Stimulated activated CD4-positive, alpha-beta T cell treated with anti-CD3 and anti-CD28 coated beads, Interleukin-1b, Interleukin-23, amount 100 ng/mL, for 48 hours (primary cell): Measurements from ENCODE around the gene ACAP1.
"Not testable (repeated sequence)": the region's sequence is repeated elsewhere in the genome, so short reads cannot be mapped to it uniquely, and the experiment has no call there.

Experiments
- DNase-seq: peaks from one replicate; pipeline ENCODE4 v3.0.0-alpha.2; 2020

ACAP1 gene

DNA sequence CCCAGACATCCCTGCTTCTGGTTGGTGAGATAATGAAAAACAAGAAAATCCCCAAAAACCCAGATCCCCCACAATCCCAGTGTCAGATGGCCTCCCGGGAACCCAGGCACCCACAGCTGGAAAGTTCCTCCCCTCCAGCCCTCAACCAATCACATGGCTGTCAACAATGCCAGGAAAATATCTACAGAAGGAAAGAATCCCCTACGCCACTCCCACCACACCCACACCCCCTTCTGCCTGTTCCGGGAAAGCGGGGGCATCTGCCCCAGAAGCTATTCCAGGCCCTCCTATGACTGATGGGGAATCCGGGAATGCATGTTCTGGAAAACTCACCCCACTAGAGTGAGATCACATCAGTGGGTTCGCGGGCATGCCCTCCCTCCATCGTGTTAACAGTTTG is 20.4 kb downstream of the ACAP1 start:
- DNase-seq: no peak

DNA sequence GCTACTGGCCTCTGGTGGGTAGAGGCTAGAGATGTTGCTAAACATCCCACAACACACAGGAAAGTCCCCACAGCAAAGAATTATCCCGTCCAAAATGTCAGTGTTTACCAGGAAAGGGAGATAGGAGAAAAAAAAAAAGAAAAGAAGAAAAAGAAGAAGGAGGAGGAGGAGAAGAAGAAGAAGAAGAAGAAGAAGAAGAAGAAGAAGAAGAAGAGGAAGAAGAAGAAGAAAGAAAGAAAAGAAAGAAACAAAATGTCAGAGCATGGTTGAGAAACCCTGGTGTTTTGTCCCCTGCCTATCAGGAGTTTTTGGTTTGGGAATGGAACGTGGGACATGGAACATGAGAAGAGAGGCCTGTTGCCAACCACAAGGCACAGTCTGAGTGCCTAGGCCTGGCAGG is 21.1 kb downstream of the ACAP1 start:
- no peak for DNase-seq

DNA sequence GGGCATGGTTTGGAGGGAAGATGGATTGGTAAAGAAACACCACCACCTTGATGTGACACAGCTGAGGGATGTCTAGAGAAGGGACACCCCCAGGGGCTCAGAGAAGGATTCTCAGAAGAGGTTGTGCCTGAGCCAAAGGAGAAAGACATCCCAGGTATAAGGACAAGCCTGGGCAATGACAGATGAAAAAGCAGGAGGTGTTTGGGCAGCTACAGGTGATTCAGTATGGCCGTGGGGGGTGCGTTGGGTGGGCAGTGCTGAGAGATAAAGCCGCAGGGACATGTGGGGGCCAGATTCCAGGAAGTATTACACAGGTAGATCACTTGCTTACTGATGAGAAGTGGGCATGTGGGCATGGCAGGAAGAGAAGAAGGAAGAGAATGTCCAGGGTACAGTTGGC is 25.6 kb downstream of the ACAP1 start:
- DNase-seq: no peak

DNA sequence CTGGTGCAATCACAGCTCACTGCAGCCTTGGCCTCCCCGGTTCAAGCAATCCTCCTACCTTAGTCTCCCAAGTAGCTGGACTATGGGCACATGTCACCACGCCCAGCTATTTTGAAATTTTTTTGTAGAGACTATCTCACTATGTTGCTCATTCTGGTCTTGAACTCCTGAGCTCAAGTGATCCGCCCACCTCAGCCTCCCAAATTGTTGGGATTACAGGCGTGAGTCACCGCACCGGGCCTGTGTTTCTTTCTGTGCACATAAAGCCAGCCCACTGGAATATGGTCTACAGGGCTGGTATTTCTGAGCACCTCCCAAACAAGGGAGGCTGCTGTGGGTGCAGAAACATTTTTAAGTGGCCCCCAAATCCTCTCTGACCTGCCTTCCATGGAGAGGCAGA is 27.0 kb downstream of the ACAP1 start:
- no peak for DNase-seq

DNA sequence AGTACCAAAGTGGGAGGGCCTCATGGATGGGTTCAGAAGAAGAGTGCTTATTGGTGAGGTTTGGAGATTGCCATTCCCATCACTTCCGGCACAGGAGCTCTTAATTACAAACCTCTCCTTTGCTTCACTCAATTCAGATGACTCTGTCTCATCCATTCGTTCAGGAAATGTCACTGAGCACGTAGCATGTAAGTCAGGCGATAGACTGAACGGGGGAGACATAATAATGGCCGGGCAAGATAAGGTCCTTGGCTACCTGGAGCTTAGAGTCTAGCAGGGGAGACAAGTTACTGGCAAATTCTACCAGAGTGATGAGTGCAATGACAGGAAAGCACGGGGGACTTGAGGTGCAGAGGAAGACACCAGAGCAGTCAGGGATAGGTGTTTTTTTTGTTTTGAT is 29.6 kb downstream of the ACAP1 start:
- DNase-seq: not testable (repeated sequence)

DNA sequence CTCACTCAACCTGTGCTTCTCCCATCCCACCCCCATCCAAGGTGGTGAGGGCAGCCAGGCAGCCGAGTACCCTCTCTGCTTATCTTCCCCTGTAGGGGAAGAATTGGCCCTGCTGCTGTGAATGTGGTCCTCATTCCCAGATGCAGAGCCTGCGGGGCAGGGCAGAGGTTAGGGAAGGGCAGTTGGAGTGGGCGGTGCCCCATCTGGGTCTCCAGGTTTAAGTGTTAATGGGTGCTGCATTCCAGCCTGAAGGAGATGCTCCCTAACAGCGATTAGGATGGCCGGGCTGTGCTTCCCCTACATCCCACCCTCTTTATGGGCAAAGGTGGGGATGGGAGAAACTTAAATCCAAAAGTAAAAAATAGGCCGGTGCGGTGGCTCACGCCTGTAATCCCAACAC is 30.8 kb downstream of the ACAP1 start:
- DNase-seq: no peak

DNA sequence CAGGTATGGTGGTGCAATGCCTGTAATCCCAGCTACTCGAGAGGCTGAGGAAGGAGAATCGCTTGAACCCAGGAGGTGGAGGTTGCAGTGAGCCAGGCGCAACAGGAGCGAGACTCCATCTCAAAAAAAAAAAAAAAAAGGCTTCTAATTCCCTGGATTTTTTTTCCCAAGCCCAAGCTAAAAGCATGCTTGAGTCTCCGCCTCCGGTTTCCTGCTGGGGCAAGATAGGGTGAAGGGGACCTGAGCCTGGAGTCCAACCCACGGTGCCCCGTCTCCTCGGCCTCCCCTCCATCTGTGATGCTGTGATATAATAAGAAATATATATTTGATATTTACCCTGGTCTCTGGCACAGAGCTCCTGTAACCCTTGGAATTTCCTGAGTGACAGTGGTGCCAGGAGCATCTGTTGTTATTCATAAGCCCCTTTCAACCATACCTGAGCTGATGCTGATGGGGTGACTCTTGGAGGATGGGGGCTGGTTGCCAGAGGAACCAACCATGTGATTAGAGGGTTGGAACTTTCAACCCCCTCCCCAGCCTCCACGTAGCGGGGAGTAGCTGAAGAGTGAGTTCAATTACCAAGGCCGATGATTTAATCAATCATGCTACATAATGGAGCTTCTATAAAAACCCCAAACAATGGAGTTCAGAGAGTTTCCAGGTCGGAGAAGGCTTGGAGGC is 31.7 kb downstream of the ACAP1 start:
- DNase-seq: no peak

DNA sequence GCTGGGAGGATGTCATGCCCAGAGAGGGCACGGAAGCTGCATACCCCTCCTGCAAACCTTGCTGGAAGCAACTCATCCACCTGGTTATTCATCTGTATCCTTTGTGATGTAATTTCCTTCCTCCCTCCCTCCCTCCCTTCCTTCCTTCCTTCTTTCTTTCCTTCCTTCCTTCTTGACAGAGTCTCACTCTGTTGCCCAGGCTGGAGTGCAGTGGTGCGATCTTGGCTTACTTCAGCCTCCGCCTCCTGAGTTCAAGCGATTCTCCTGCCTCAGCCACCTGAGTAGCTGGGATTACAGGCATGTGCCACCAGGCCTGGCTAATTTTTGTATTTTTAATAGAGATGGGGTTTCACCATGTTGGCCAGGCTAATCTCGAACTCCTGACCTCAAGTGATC is 32.3 kb downstream of the ACAP1 start:
- DNase-seq: not testable (repeated sequence)

DNA sequence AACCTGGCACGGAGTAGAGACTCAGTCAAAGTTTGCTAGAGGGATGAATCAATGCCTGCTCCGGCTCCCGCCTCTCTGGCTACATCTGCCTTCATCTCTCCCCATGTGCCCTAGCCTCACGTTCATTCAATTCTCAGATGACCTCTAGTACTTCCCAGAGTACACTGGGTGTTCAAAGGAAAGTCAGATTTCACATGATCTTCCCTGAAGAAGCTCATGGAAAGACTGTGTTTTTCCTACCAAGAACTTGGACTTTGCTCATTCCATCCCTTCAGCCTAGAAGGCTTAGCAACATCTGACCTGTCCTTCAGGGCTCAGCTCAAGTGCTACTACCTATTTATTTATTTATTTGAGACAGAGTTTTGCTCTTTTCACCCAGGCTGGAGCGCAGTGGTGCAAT is 33.5 kb downstream of the ACAP1 start:
- no peak for DNase-seq

DNA sequence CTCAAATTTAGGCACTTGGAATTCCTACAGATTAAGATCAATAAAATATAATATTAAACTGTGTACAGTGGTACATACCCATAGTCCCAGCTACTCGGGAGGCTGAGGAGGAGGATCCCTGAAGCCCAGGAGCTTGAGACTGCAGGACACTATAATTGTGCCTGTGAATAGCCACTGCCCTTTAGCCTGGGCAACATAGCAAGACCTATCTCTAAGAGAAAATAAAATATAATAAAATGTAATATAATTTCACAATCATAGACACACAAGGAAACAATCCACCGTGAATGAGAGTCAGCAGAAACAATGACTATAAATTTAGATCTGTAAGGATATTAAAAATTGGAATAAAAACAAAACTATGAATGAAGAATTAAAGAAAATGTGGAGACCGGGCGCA is 34.5 kb downstream of the ACAP1 start:
- no peak for DNase-seq

DNA sequence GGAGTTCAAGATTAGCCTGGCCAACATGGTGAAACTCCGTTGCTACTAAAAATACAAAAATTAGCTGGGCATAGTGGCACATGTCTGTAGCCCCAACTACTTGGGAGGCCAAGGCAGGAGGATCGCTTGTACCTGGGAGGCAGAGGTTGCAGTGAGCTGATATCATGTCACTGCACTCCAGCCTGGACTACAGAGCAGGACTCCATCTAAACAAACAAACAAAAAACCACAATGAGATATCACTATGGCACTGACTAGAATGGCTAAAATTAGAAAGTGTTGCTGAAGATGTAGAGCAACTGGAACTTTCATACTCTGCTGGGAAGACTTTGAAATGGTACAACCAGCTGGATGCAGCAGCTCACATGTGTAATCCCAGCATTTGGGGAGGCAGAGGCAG is 38.0 kb downstream of the ACAP1 start:
- DNase-seq: no peak

DNA sequence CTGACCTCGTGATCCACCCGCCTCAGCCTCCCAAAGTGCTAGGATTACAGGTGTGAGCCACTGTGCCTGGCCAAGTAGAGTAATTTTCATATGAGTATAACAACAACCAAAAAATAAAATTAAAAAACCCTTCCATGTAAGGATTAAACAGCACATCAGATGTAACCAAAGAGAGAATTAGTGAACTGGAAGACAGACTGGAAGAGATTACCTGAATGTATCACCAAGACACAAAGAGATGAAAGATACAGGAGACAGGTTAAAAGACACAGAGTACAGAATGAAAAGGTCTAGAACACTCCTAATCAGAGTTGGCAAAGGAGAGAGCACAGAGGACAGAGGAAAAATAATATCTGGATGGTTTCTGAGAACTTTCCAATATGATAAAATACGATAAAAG is 42.8 kb downstream of the ACAP1 start:
- no peak for DNase-seq

DNA sequence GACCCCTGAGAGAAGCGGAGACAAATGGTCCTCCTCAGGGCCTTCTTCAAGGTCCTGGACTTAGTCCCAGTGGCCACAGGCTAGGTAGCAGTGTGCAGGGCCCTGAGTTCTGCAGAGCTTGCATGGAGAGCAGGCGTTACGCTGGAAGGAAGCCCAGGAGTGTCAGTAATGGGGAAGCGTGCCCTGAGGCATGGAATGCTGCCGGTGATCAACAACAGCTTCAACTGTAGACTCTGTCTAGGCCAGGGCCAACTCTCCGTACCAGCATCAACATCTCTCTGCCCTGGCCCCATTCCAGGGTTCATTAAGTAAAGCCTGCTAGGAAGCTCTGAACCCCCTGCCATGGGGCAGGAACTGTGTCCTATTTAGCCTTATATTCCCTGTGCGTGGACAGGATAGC is 44.0 kb downstream of the ACAP1 start:
- DNase-seq: no peak

DNA sequence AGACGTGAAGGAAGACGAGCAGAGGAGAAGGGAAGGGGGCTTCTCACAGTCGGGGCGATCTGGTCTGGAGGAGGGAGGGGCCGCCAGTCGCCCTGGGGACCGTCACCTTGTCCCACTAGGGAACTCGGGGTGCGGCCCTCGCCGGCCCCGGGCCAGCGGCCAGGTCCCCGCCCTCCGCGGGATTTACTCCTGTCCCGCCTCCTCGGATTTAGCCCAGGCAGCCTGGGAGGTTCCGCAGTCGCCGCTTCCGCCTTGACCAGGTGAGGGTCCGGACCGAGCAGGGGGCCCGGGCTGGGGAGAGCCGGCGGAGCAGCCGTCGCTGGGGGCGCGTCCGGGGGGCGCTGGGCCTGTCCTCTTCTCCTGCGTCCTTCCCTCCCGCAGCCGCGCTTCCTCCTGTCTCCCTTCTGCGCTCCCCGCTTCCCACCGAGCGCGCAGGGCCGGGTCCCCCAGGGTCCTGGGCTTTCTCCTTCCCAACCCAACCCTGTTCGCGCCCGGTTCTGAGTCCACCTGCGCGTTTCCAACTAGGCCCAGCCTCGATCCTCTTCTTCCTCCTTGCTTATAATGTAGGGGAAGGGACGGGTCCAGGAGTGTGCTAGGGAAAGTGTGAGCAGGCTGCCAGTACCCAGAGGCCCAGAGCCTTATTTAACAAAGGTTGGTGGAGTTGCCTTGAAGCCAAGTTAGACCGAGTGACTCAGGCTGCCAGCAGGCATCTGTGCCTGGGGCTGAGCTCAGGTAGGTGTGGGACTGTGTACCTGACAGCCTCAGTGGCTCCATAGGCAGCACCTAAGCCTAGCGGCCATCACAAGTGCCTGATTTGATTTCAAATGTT is 44.7 kb downstream of the ACAP1 start, which contains the start of gene TNK1:
TSS of gene TNK1 (plus strand) at position 235 of the 829 bp plus-strand sequence. CDS start 1,838 bp downstream, outside the sequence.
- DNase-seq: no peak

DNA sequence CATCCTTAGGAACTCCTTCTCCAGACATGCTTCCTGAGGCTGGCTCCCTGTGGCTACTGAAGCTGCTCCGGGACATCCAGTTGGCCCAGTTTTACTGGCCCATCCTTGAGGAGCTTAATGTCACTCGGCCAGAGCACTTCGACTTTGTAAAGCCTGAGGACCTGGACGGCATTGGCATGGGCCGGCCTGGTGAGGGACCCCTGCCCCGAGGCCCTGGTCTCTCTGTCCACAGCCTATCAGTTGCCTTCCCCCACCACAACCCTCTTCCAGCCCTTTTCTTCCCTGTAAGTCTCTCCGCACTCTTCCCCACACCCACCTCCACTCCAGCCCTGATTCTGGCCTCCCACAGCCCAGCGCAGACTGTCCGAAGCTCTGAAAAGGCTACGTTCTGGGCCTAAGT is 46.6 kb downstream of the ACAP1 start:
- no peak for DNase-seq

DNA sequence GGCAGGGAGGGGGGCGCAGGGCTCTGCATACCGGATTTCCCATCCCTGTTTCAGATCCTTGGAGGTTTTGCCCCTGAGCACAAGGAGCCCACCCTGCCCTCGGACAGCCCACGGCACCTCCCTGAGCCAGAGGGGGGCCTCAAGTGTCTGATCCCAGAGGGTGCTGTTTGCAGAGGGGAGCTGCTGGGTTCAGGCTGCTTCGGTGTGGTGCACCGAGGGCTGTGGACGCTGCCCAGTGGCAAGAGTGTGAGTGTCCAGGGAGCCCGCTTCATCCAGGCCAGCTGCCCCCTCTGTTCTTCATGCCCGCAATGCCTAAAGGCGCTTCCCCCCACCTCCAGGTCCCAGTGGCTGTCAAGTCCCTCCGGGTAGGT is 47.0 kb downstream of the ACAP1 start:
- DNase-seq: no peak

DNA sequence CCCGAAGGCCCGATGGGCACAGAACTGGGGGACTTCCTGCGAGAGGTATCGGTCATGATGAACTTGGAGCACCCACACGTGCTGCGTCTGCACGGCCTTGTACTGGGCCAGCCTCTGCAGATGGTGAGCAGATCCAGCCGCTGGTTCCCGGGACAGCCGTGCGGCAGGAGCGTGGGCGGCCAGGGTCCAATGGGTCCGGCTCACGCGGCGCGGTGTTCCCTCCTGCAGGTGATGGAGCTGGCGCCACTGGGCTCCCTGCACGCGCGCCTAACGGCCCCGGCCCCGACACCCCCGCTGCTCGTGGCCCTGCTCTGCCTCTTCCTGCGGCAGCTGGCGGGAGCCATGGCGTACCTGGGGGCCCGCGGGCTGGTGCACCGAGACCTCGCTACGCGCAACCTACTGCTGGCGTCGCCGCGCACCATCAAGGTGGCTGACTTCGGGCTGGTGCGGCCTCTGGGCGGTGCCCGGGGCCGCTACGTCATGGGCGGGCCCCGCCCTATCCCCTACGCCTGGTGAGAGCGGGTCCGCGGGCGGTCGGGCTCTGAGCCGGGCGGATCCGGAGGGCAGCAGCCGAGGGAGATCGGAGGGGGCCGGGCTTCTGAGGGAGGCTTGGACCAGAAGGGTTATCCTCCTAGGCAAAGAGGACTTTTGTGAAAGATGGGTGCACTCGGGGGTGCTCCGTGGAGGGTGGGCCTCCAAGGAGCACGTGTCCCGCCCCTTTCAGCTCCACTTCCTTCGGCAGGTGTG is 47.6 kb downstream of the ACAP1 start:
- peak; percentile 75 for DNase-seq

DNA sequence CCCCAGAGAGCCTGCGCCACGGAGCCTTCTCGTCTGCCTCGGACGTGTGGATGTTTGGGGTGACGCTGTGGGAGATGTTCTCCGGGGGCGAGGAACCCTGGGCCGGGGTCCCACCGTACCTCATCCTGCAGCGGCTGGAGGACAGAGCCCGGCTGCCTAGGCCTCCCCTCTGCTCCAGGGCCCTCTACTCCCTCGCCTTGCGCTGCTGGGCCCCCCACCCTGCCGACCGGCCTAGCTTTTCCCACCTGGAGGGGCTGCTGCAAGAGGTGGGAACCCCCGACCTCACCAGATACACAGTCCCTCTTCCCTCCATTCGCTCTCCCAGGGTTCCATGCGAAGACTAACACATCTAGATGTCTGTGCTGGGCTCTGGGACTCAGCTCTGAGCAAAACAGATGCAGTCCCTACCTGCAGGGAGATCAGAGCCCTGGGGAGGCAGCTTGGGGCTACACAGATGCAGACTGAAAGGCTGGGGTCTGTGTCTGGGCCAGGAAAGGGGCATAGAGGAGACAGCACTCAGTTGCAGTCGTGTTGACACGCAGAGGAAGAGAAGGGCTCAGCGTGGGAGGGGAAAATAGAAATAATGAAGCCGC is 48.3 kb downstream of the ACAP1 start:
- DNase-seq: no peak

DNA sequence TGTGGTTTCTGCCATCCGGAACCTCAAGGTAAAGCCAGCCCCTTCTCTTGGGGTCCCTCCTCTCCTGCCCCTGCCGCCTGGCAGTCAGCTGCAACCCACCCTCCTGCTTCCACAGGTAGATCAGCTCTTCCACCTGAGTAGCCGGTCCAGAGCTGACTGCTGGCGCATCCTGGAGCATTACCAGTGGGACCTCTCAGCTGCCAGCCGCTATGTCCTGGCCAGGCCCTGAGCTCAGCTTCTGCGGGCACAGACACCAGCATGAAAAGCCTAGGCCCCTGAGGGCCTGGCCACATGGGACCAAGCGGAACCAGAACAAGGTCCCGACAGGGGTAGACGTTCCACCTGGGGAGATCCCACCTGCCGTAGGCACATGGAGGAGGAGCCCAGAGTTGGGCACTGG is 52.5 kb downstream of the ACAP1 start:
- no peak for DNase-seq

DNA sequence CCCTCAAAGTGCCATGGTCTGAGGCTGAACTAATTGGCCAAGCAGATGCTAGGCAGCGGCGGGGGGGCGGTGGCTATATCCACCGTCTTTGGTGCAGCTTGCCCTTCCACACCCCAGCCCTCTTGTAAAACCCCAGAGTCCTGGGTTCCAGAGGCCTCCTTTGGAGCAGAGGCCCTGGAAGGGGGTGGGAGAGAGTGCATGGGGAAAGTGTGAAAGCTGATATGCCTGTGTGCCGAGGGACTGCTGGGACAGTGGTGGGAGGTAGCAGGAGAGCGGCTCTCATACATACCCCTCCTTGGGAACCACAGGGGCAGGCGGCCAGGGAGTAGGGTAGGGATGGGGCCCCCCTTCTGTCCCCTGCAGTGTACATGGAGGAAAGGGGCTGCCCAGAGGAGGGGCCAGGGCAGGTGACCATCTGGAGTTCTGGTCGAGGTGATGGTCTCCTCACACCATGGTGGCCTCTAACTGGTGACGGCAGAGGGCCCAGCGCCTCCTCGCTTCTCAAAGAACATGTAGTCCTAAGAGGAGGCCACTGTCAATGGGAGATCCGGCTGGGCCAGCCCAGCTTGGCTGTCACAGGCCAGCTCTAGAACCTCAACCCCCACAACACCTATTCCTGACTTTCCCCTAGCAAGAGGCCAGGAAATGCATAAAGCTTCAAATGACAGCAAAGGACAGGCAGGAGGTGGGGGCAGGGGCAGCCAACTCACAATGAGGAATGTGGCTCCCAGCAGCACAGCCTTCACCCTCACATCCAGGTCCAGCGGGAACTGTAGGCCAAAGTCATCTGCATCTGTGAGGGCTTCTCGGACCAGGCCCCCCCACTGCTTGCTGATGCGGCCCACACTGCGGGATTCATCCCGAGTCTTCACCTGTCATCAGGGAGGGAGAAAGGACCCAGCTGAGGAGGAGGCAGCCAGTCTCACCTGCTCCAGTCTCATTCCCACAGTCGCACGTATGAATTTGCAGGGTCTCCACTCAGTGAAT is 53.9 kb downstream of the ACAP1 start:
- no peak for DNase-seq

DNA sequence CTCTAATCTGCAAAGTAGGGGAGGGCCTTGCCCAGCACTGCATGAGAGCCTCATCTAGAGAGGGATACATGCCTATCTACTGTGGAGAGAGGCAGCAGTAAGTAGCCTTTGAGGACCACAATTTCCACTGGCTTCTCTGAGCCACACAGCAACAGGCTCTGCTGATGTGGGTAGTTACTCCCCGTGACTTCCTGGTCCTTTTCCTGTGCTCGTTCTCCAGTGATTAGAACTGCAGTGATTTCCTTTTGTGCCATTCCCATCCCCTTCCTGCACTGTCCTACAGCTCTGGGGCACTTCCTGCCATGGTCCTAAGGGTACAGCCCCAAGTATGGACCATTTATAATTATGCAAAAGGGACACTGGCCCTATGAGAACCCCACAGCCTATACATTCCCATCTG is 55.0 kb downstream of the ACAP1 start:
- DNase-seq: no peak
